ENCODE data around the gene PPP1R13B.

DNA sequence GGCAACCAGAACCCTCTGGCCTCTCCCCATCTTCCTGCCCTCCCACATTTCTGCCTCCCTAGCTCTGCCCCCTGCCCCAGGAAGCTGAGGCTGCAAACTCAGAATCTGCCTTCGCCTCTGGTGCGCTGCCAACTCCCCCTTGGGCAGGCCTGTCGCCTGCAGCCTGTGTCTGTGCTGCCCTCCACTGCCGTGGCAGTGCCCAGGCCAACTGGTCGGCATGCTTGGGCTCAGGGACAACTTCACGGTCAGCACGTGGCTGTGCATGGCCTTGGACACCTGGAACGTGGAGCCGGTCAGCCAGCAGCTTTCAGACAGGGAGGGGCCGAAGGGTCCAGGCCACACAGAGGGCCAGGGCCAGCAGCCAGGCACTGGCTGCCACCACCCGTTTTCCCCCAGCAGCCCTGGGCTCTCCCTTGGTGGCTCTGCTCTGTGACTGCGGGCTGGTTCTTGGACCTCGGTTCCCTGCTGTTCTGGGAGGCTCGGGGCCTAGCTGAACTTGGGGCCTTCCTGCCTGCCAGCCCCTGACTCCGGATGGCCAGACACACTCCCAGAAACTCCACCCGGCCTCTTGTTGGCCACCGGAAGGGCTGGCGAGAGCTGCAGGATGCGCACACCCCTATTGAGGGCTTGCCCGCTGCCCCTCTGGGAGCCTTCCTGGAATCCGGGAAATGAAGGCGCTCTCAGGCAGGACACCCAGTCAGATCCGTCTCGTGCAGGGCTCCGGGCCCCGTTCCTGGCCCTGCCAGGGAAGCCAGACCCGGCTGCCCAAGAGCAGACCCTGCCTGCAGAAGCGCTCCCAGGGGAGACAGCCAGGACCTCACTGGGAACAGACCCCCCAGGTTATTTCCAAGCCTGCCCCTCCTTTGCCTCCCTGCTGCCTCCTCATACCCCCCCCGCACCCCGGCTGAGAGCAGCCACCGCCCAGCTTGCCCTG lies 34.2 kb upstream of the PPP1R13B start:
- TF ChIP-seq, protein P1, sequence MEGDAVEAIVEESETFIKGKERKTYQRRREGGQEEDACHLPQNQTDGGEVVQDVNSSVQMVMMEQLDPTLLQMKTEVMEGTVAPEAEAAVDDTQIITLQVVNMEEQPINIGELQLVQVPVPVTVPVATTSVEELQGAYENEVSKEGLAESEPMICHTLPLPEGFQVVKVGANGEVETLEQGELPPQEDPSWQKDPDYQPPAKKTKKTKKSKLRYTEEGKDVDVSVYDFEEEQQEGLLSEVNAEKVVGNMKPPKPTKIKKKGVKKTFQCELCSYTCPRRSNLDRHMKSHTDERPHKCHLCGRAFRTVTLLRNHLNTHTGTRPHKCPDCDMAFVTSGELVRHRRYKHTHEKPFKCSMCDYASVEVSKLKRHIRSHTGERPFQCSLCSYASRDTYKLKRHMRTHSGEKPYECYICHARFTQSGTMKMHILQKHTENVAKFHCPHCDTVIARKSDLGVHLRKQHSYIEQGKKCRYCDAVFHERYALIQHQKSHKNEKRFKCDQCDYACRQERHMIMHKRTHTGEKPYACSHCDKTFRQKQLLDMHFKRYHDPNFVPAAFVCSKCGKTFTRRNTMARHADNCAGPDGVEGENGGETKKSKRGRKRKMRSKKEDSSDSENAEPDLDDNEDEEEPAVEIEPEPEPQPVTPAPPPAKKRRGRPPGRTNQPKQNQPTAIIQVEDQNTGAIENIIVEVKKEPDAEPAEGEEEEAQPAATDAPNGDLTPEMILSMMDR (conservative IDR thresholded peaks at IDR 0.05; ENCODE audit: low read length): no peak
- no peak for TF ChIP-seq EZH2phosphoT487 (IDR thresholded peaks at IDR 0.05; ENCODE audit: borderline replicate concordance, low read depth, low read length)
